ENCODE measurements around the gene ASB3.

The ASB3 gene

GRCh38 chr2:53632126-53632460 is 154.7 kb downstream of the ASB3 start:
- H3F3A ChIP-seq (ENCODE audit: low read depth): no peaks in the 10 kb centered on the region
- H3K79me2 ChIP-seq (ENCODE audit: insufficient read depth, low read length): no peaks in the 10 kb centered on the region
- H3K4me3 ChIP-seq (ENCODE audit: low read length, poor library complexity, severe bottlenecking): no peak overlapping the region
- no peak overlapping the region for H3K9ac ChIP-seq (ENCODE audit: low read depth, low read length, poor library complexity, severe bottlenecking)
- H3K27me3 ChIP-seq (ENCODE audit: insufficient read depth, low read length, poor library complexity, severe bottlenecking): no peaks in the 10 kb centered on the region
- H2AFZ ChIP-seq (ENCODE audit: low read length): no peak overlapping the region
- H3K36me3 ChIP-seq (ENCODE audit: insufficient read depth, low read length): no peaks in the 10 kb centered on the region
- no peaks in the 10 kb centered on the region for H3K9me2 ChIP-seq (replicated peaks; ENCODE audit: low read depth, low read length)
- no peaks in the 10 kb centered on the region for H4K20me1 ChIP-seq (ENCODE audit: insufficient read depth, low read length, poor library complexity, severe bottlenecking)
- H3K9me3 ChIP-seq (ENCODE audit: insufficient read depth, low read depth, low read length): no peaks in the 10 kb centered on the region
- no peaks in the 10 kb centered on the region for H3K4me1 ChIP-seq (ENCODE audit: insufficient read depth, low read length, poor library complexity, severe bottlenecking)
- TF ChIP-seq EZH2phosphoT487 (IDR thresholded peaks at IDR 0.05; ENCODE audit: borderline replicate concordance): no peak
- no peak for TF ChIP-seq CTCF (conservative IDR thresholded peaks at IDR 0.05; ENCODE audit: low read length)
- no peak overlapping the region for H3K4me2 ChIP-seq (ENCODE audit: low read depth, low read length, poor library complexity, severe bottlenecking)

GRCh38 chr2:53631313-53632125 is 155.2 kb downstream of the ASB3 start:
- Histone ChIP-seq H4K20me1 (ENCODE audit: insufficient read depth, low read length, poor library complexity, severe bottlenecking) (no peaks in the 10 kb centered on the region), H3K4me2 (ENCODE audit: low read depth, low read length, poor library complexity, severe bottlenecking) (no peak overlapping the region)

GRCh38 chr2:53630026-53630606 is 156.6 kb downstream of the ASB3 start:
- Histone ChIP-seq H3K4me2 (ENCODE audit: low read depth, low read length, poor library complexity, severe bottlenecking) (no peak overlapping the region), H3K79me2 (ENCODE audit: insufficient read depth, low read length) (no peaks in the 10 kb centered on the region), H3K4me3 (ENCODE audit: low read length, poor library complexity, severe bottlenecking) (no peak overlapping the region), H3F3A (ENCODE audit: low read depth) (no peaks in the 10 kb centered on the region), H3K27me3 (ENCODE audit: insufficient read depth, low read length, poor library complexity, severe bottlenecking) (no peaks in the 10 kb centered on the region), H3K9me2 (replicated peaks; ENCODE audit: low read depth, low read length) (no peaks in the 10 kb centered on the region), H3K4me1 (ENCODE audit: insufficient read depth, low read length, poor library complexity, severe bottlenecking) (no peaks in the 10 kb centered on the region), H3K36me3 (ENCODE audit: insufficient read depth, low read length) (no peaks in the 10 kb centered on the region), H2AFZ (ENCODE audit: low read length) (no peak overlapping the region), H3K9ac (ENCODE audit: low read depth, low read length, poor library complexity, severe bottlenecking) (no peak overlapping the region), H3K9me3 (ENCODE audit: insufficient read depth, low read depth, low read length) (no peaks in the 10 kb centered on the region), H4K20me1 (ENCODE audit: insufficient read depth, low read length, poor library complexity, severe bottlenecking) (no peaks in the 10 kb centered on the region)
- TF ChIP-seq CTCF (conservative IDR thresholded peaks at IDR 0.05; ENCODE audit: low read length): no peak
- TF ChIP-seq EZH2phosphoT487 (IDR thresholded peaks at IDR 0.05; ENCODE audit: borderline replicate concordance): no peak

More at GRCh38 chr2:53631313-53632125, 155.2 kb downstream of the ASB3 start:
- H3K79me2 ChIP-seq (ENCODE audit: insufficient read depth, low read length): no peaks in the 10 kb centered on the region
- no peaks in the 10 kb centered on the region for H3F3A ChIP-seq (ENCODE audit: low read depth)
- no peaks in the 10 kb centered on the region for H3K9me3 ChIP-seq (ENCODE audit: insufficient read depth, low read depth, low read length)
- H3K9ac ChIP-seq (ENCODE audit: low read depth, low read length, poor library complexity, severe bottlenecking): no peak overlapping the region
- no peaks in the 10 kb centered on the region for H3K9me2 ChIP-seq (replicated peaks; ENCODE audit: low read depth, low read length)
- no peaks in the 10 kb centered on the region for H3K4me1 ChIP-seq (ENCODE audit: insufficient read depth, low read length, poor library complexity, severe bottlenecking)
- no peaks in the 10 kb centered on the region for H3K27me3 ChIP-seq (ENCODE audit: insufficient read depth, low read length, poor library complexity, severe bottlenecking)
- no peak overlapping the region for H2AFZ ChIP-seq (ENCODE audit: low read length)
- H3K36me3 ChIP-seq (ENCODE audit: insufficient read depth, low read length): no peaks in the 10 kb centered on the region
- TF ChIP-seq CTCF (conservative IDR thresholded peaks at IDR 0.05; ENCODE audit: low read length) (no peak), EZH2phosphoT487 (IDR thresholded peaks at IDR 0.05; ENCODE audit: borderline replicate concordance) (no peak)
- no peak overlapping the region for H3K4me3 ChIP-seq (ENCODE audit: low read length, poor library complexity, severe bottlenecking)
